CD4-positive, alpha-beta T cell (primary cell): Measurements from ENCODE around the gene CYP21A2. TPM values are rescaled to one million over a fixed set of nuclear protein-coding genes. Genes with fewer than 3 reads are reported as not detected.

Source experiments
- ATAC-seq: fragments of 200-7000 bp; cut with Tn5 transposase; one replicate; pipeline ENCODE4 v1.10.0; 2022; ENCODE audit warnings: mild to moderate bottlenecking; ENCODE audit not compliant: poor library complexity
- CTCF ChIA-PET: fragments of 350-600 bp; sonication (Branson Sonifier 250); formaldehyde crosslinking; loops from one replicate; lab custom pipeline; 2021; ENCODE audit warnings: antibody characterized with exemption, inconsistent platforms; lab: Charles Lee
- POLR2A ChIA-PET: fragments of 350-600 bp; sonication (Branson Sonifier 250); formaldehyde crosslinking; loops from one replicate; lab custom pipeline; 2021; ENCODE audit warnings: antibody characterized with exemption, inconsistent platforms; lab: Charles Lee
- DNase-seq, 14 experiments: peaks; one replicate each; pipeline ENCODE4 v3.0.0-alpha.2; 2013 to 2020; ENCODE audit warnings: mixed read lengths in 2 of 14
- H3K27ac ChIP-seq, 2 donors: one replicate each; pipeline versions ENCODE4 v1.5.1 to v1.7.0; 2013; ENCODE audit warnings: low read length in 2 of 2, low read depth in 1 of 2, mild to moderate bottlenecking in 1 of 2
- H3K27me3 ChIP-seq, 2 experiments: 1 replicate in 1 of 2; 2 replicates in 1 of 2; pipeline versions ENCODE4 v1.6.1 to v1.7.0; 2013; ENCODE audit warnings: low read length in 2 of 2, control low read depth in 1 of 2, mild to moderate bottlenecking in 1 of 2, moderate library complexity in 1 of 2; ENCODE audit not compliant: insufficient read depth in 2 of 2, control insufficient read depth in 1 of 2
- H3K36me3 ChIP-seq: one replicate; pipeline ENCODE4 v1.6.1; 2013; ENCODE audit warnings: low read length, control low read depth; ENCODE audit not compliant: insufficient read depth
- H3K4me1 ChIP-seq: one replicate; pipeline ENCODE4 v1.6.1; 2013; ENCODE audit warnings: low read length, control low read depth; ENCODE audit not compliant: insufficient read depth
- H3K4me3 ChIP-seq: one replicate; pipeline ENCODE4 v1.5.1; 2013; ENCODE audit warnings: mild to moderate bottlenecking, low read length, moderate library complexity
- H3K9me3 ChIP-seq, 2 experiments: 1 replicate in 1 of 2; 2 replicates in 1 of 2; pipeline versions ENCODE4 v1.6.1 to v1.7.0; 2013; ENCODE audit warnings: low read length in 2 of 2, mild to moderate bottlenecking in 2 of 2, control low read depth in 1 of 2, moderate library complexity in 1 of 2; ENCODE audit not compliant: control insufficient read depth in 1 of 2, insufficient read depth in 1 of 2
- H3K27ac Mint-ChIP-seq: one replicate; pipeline ENCODE4 v1.8.0; 2020; ENCODE audit warnings: mixed read lengths
- H3K27me3 Mint-ChIP-seq: one replicate; pipeline ENCODE4 v1.8.0; 2021; ENCODE audit warnings: mixed read lengths
- H3K36me3 Mint-ChIP-seq: one replicate; pipeline ENCODE4 v1.8.0; 2021; ENCODE audit warnings: low read depth, mixed read lengths
- H3K4me1 Mint-ChIP-seq: one replicate; pipeline ENCODE4 v1.8.0; 2021; ENCODE audit warnings: low read depth, mixed read lengths
- H3K4me3 Mint-ChIP-seq: one replicate; pipeline ENCODE4 v1.8.0; 2020; ENCODE audit warnings: mild to moderate bottlenecking, mixed read lengths
- H3K9me3 Mint-ChIP-seq: one replicate; pipeline ENCODE4 v1.8.0; 2020; ENCODE audit warnings: mixed read lengths
- CTCF ChIP-seq: fragments of 200-600 bp; IDR thresholded peaks from one replicate; pipeline ENCODE4 v1.8.0; 2022; ENCODE audit warnings: antibody characterized with exemption, mild to moderate bottlenecking
- intact Hi-C, 2 experiments: fragments of 100-400 bp; cut with DNase I in 1 of 2; cut with micrococcal nuclease in 1 of 2; formaldehyde crosslinking; loops; one replicate each; pipeline versions ENCODE4 v1.15.1 to v1.9.0; 2023 to 2025; cut with DNase I, micrococcal nuclease
- total RNA-seq, 174 experiments: library from RNA in 2 of 174; stranded (reverse) in 2 of 174; gene quantifications; one replicate each; pipeline ENCODE4 v1.2.3 and lab custom pipeline; 2021 to 2026

CYP21A2 gene
- total RNA-seq, 2 experiments from 2014 or later = 0.17 to 0.36 TPM

DNA sequence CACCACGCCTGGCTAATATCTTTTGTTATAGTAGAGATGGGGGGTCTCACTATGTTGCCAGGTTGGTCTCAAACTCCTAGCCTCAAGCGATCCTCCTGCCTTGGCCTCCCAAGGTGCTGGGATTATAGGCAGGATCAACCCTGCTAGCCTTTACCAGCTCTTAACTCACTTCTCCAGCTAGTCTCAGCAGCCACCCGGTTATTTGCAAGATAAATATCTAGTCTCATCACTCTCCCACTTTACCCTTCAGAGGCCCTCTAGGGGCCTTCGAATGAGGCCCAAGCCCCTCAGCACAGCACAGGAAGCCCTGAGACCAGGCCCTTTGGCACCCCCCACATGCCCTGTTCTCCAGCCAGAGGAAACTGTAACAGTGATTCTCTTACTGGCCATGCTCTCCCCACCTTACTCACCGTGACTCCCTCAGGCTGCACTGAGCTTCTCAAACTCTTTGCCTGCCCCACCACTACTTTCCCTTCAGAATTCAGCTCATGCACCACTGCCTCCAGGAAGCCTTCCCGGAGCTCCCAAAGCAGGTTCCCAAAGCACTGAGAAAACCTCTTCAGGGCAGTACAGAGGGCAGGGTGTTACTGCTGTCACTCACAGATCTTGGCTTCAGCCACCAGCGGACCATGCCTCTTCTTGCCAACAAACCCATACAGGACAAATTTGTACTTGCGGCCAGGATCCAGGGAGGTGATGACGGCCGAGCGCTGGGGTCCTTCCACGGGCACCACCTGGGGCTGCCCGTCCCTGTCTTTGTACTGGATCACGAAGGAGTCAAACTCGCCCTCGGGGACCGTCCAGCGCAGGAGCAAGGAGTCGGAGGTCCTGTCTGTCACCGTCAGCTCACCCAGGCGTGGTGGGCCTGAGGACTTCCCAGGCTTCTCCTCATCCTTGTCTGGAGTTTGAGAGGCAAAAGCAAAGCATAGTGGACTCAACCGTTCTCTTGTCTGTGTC, 45.9 kb downstream of the CYP21A2 start:
- no peak overlapping the region for H3K27ac Mint-ChIP-seq
- H3K9me3 ChIP-seq = no peaks in the 10 kb centered on the region
- ChIA-PET CTCF (no interaction called here), POLR2A (no interaction called here)
- no peaks in the 10 kb centered on the region for H3K36me3 ChIP-seq
- H3K4me1 ChIP-seq = peaks cover 12% of the 10 kb centered on the region
- no peak overlapping the region for H3K27ac ChIP-seq
- H3K4me3 ChIP-seq = no peak overlapping the region
- no peaks in the 10 kb centered on the region for H3K36me3 Mint-ChIP-seq
- no peak overlapping the region for H3K4me3 Mint-ChIP-seq
- TF ChIP-seq CTCF = no peak
- DNase-seq (no peak), ATAC-seq (no peak)
- peaks cover 30% of the 10 kb centered on the region for H3K27me3 Mint-ChIP-seq
- H3K27me3 ChIP-seq = peaks cover 17 to 18% of the 10 kb centered on the region in 2 experiments
- peaks cover 6% of the 10 kb centered on the region for H3K4me1 Mint-ChIP-seq
- intact Hi-C loops = no loop called here
- H3K9me3 Mint-ChIP-seq = no peaks in the 10 kb centered on the region

GRCh38 chr6:32084780-32085179, 46.6 kb downstream of the CYP21A2 start:
- peaks cover 6% of the 10 kb centered on the region for H3K4me1 Mint-ChIP-seq
- no peak for TF ChIP-seq CTCF
- H3K9me3 Mint-ChIP-seq = no peaks in the 10 kb centered on the region
- Histone ChIP-seq H3K36me3 (no peaks in the 10 kb centered on the region), H3K27ac (no peak overlapping the region), H3K9me3 (no peaks in the 10 kb centered on the region), H3K4me3 (no peak overlapping the region), H3K4me1 (peaks cover 12% of the 10 kb centered on the region), H3K27me3 (peaks cover 17 to 18% of the 10 kb centered on the region in 2 experiments)
- H3K27me3 Mint-ChIP-seq = peaks cover 30% of the 10 kb centered on the region
- intact Hi-C loops = no loop called here
- ATAC-seq (no peak), DNase-seq (no peak)
- H3K27ac Mint-ChIP-seq = no peak overlapping the region
- H3K36me3 Mint-ChIP-seq = no peaks in the 10 kb centered on the region
- CTCF ChIA-PET = no interaction called here
- POLR2A ChIA-PET = no interaction called here
- no peak overlapping the region for H3K4me3 Mint-ChIP-seq

- Histone ChIP-seq H3K27ac (no peak overlapping the region), H3K4me1 (peaks cover 12% of the 10 kb centered on the region), H3K4me3 (no peak overlapping the region), H3K27me3 (peaks cover 17 to 18% of the 10 kb centered on the region in 2 experiments), H3K9me3 (no peaks in the 10 kb centered on the region), H3K36me3 (no peaks in the 10 kb centered on the region)
- no peaks in the 10 kb centered on the region for H3K36me3 Mint-ChIP-seq
- H3K27me3 Mint-ChIP-seq = peaks cover 42% of the 10 kb centered on the region
- ATAC-seq (no peak), DNase-seq (no peak)
- H3K27ac Mint-ChIP-seq = no peak overlapping the region
- ChIA-PET CTCF (no interaction called here), POLR2A (no interaction called here)
- TF ChIP-seq CTCF = no peak
- intact Hi-C loops = no loop called here
- H3K9me3 Mint-ChIP-seq = no peaks in the 10 kb centered on the region
- no peak overlapping the region for H3K4me3 Mint-ChIP-seq
- peaks cover 6% of the 10 kb centered on the region for H3K4me1 Mint-ChIP-seq
Measured at GRCh38 chr6:32085759-32086459, 47.7 kb downstream of the CYP21A2 start.
